HepG2 (cell line): ENCODE results near the gene RGS7. TPM values are rescaled to one million over a fixed set of nuclear protein-coding genes. Genes with fewer than 3 reads are reported as not detected.

Experiments
- ATAC-seq: fragments of 200-7000 bp; cut with Tn5 transposase; 3 replicates; pipeline ENCODE4 v1.9.1; 2020; ENCODE audit warnings: mild to moderate bottlenecking, moderate library complexity
- BruUV-seq: library from RNA; stranded (reverse); fragments of 400-500 nt; replicated peaks from 2 replicates; lab custom pipeline; 2021; lab: Mats Ljungman, UMichigan
- CTCF ChIA-PET: fragments of 300-600 bp; formaldehyde crosslinking; extraction: SDS; loops from one replicate; lab custom pipeline; 2021; ENCODE audit warnings: low total read pairs, inconsistent platforms, low intra/inter-chr PET ratio; lab: Yijun Ruan, JAX
- POLR2A ChIA-PET: fragments of 350-600 bp; sonication (Branson Sonifier 250); formaldehyde crosslinking; loops from one replicate; lab custom pipeline; 2020; ENCODE audit warnings: antibody characterized with exemption, inconsistent platforms; lab: Yijun Ruan, JAX
- DNase-seq: peaks from one replicate; pipeline ENCODE4 v3.0.0-alpha.2; 2015; ENCODE audit warnings: low spot score
- FAIRE-seq: peaks from 3 replicates; lab custom pipeline; 2011; peaks lifted over from hg19 to GRCh38; lab: Jason Lieb, UNC
- H2AFZ ChIP-seq: one replicate; pipeline ENCODE4 v1.6.1; 2011; ENCODE audit warnings: low read length, inconsistent platforms
- H3K27ac ChIP-seq: fragments of 300-600 bp; 3 replicates; pipeline ENCODE4 v1.8.0; 2011; ENCODE audit warnings: mixed run types, mild to moderate bottlenecking, mixed read lengths, low read length, inconsistent platforms; ENCODE audit not compliant: insufficient read depth; ENCODE audit errors: extremely low read length
- H3K27me3 ChIP-seq, 2 experiments: fragments of 200-600 bp in 1 of 2; 2 replicates in 1 of 2; 3 replicates in 1 of 2; pipeline versions ENCODE4 v1.6.0 to v1.8.0; 2011; ENCODE audit warnings: low read length in 2 of 2, mild to moderate bottlenecking in 2 of 2, moderate library complexity in 2 of 2, inconsistent platforms in 1 of 2; ENCODE audit not compliant: insufficient read depth in 2 of 2, control insufficient read depth in 1 of 2
- H3K36me3 ChIP-seq, 2 experiments: fragments of 200-600 bp in 1 of 2; replicated peaks in 1 of 2; 2 replicates in 1 of 2; 3 replicates in 1 of 2; pipeline versions ENCODE4 v1.5.1 to v1.8.0; 2011; ENCODE audit warnings: low read length in 2 of 2, inconsistent platforms in 1 of 2; ENCODE audit not compliant: insufficient read depth in 2 of 2, control insufficient read depth in 1 of 2
- H3K4me1 ChIP-seq: 2 replicates; pipeline ENCODE4 v1.5.1; 2012; ENCODE audit warnings: low read length, inconsistent platforms; ENCODE audit not compliant: insufficient read depth
- H3K4me2 ChIP-seq: 2 replicates; pipeline ENCODE4 v1.6.0; 2011; ENCODE audit warnings: low read depth, low read length, inconsistent platforms
- H3K4me3 ChIP-seq, 3 experiments: fragments of 200-600 bp in 1 of 3; sonication (generic), shearing (Covaris generic) in 1 of 3; replicated peaks in 1 of 3; 2 replicates each; pipeline ENCODE4 v1.5.1; 2011 to 2016; ENCODE audit warnings: low read length in 3 of 3, inconsistent platforms in 2 of 3, low read depth in 2 of 3, mild to moderate bottlenecking in 2 of 3, control low read depth in 1 of 3, mixed read lengths in 1 of 3; ENCODE audit not compliant: insufficient read depth in 1 of 3
- H3K79me2 ChIP-seq: one replicate; pipeline ENCODE4 v1.6.1; 2011; ENCODE audit warnings: low read length, inconsistent platforms; ENCODE audit not compliant: insufficient read depth
- H3K9ac ChIP-seq: 2 replicates; pipeline ENCODE4 v1.6.0; 2011; ENCODE audit warnings: mild to moderate bottlenecking, low read depth, low read length, inconsistent platforms; ENCODE audit not compliant: insufficient read depth
- H3K9me3 ChIP-seq: 2 replicates; pipeline ENCODE4 v1.5.1; 2012; ENCODE audit warnings: mild to moderate bottlenecking, low read length
- H4K20me1 ChIP-seq: 2 replicates; pipeline ENCODE4 v1.6.0; 2011; ENCODE audit warnings: inconsistent platforms, mild to moderate bottlenecking, low read length, moderate library complexity; ENCODE audit not compliant: insufficient read depth
- AGO2 ChIP-seq: fragments of 200-400 bp; formaldehyde crosslinking; optimal IDR thresholded peaks from 2 replicates; pipeline ENCODE3; 2017; ENCODE audit warnings: mild to moderate bottlenecking, low read depth, low read length, moderate library complexity
- ATF6 ChIP-seq: sonication (generic); formaldehyde crosslinking; conservative IDR thresholded peaks from 2 replicates; pipeline ENCODE4 v1.4.0; 2020; ENCODE audit warnings: missing genetic modification reagents
- BCL6 ChIP-seq: IDR thresholded peaks from 2 replicates; pipeline ENCODE4 v1.6.1; 2016; ENCODE audit warnings: missing genetic modification reagents, missing compliant biosample characterization
- MYPOP ChIP-seq: sonication (generic); formaldehyde crosslinking; IDR thresholded peaks from 2 replicates; pipeline ENCODE4 v1.8.1; 2023; ENCODE audit warnings: mild to moderate bottlenecking, moderate library complexity, missing genetic modification reagents
- REXO4 ChIP-seq: sonication (generic); formaldehyde crosslinking; IDR thresholded peaks from 2 replicates; pipeline ENCODE4 v1.8.0; 2022; ENCODE audit warnings: missing genetic modification reagents, mild to moderate bottlenecking, borderline replicate concordance
- RXRB ChIP-seq: IDR thresholded peaks from 2 replicates; pipeline ENCODE4 v1.6.1; 2016; ENCODE audit warnings: borderline replicate concordance, missing genetic modification reagents, missing compliant biosample characterization
- SMAD9 ChIP-seq: sonication (generic); formaldehyde crosslinking; IDR thresholded peaks from 2 replicates; pipeline ENCODE4 v1.5.1; 2020; ENCODE audit warnings: mild to moderate bottlenecking, missing genetic modification reagents
- ZBTB49 ChIP-seq: sonication (generic); formaldehyde crosslinking; IDR thresholded peaks from 2 replicates; pipeline ENCODE4 v1.4.0; 2020; ENCODE audit warnings: missing genetic modification reagents, borderline replicate concordance
- ZNF276 ChIP-seq: sonication (generic); formaldehyde crosslinking; IDR thresholded peaks from 2 replicates; pipeline ENCODE4 v1.4.0; 2020; ENCODE audit warnings: mild to moderate bottlenecking, low read depth, missing genetic modification reagents
- ZNF281 ChIP-seq: sonication (generic); formaldehyde crosslinking; IDR thresholded peaks from 2 replicates; pipeline ENCODE4 v1.4.0; 2020; ENCODE audit warnings: missing genetic modification reagents, borderline replicate concordance
- ZNF292 ChIP-seq: sonication (generic); formaldehyde crosslinking; IDR thresholded peaks from 2 replicates; pipeline ENCODE4 v1.8.1; 2022; ENCODE audit warnings: mild to moderate bottlenecking, low read depth, missing genetic modification reagents, borderline replicate concordance
- ZNF572 ChIP-seq: sonication (generic); formaldehyde crosslinking; IDR thresholded peaks from 2 replicates; pipeline ENCODE4 v1.5.1; 2020; ENCODE audit warnings: mild to moderate bottlenecking, missing genetic modification reagents
- ZNF605 ChIP-seq: sonication (generic); formaldehyde crosslinking; IDR thresholded peaks from 2 replicates; pipeline ENCODE4 v1.8.0; 2022; ENCODE audit warnings: mild to moderate bottlenecking, missing genetic modification reagents
- ZNF746 ChIP-seq: sonication (generic); formaldehyde crosslinking; IDR thresholded peaks from 2 replicates; pipeline ENCODE4 v1.8.0; 2022; ENCODE audit warnings: mild to moderate bottlenecking, missing genetic modification reagents
- whole genome bisulfite sequencing: methylation state at CpG from one replicate; pipeline ENCODE4 v1.1.6; 2017; ENCODE audit warnings: low lambda C conversion rate; 5-methylcytosine and 5-hydroxymethylcytosine counted together
- in situ Hi-C: cut with HindIII; loops from 2 replicates; pipeline ENCODE4 v1.10.0; 2017; ENCODE audit warnings: low pct_unique_long_range_greater_than_20kb; ENCODE audit not compliant: extremely low pct_ligation_motif_present
- intact Hi-C: fragments of 100-400 bp; cut with micrococcal nuclease; formaldehyde crosslinking; loops from one replicate; pipeline ENCODE4 v1.10.0; 2022; ENCODE audit not compliant: unreplicated experiment
- polyA plus RNA-seq, 8 experiments: library from polyadenylated mRNA; depleted of rRNA in 3 of 8; stranded (reverse) in 7 of 8; unstranded in 1 of 8; fragments of >200 nt; fragmentation: Illumina TruSeq in 4 of 8; extraction: Trizol in 4 of 8; gene quantifications; 2 replicates each; pipeline versions ENCODE4 v1.2.1 to v1.2.3, GENCODE V29; 2011 to 2016; ENCODE audit warnings: low read depth in 4 of 8, missing spikeins in 1 of 8, mixed read lengths in 1 of 8; ENCODE audit not compliant: insufficient read depth in 1 of 8
- total RNA-seq, 5 experiments: library from RNA; depleted of rRNA; stranded (reverse); fragments of >200 nt; fragmentation: Illumina TruSeq; extraction: Trizol; gene quantifications; 2 replicates each; pipeline ENCODE4 v1.2.3, GENCODE V29; 2016; ENCODE audit warnings: low read depth in 1 of 5

Gene RGS7
- total and polyA plus RNA-seq, 2 of the 13 experiments (the other 11 are each of a cell fraction or from before 2014, with no cell fraction given) = not detected

- Histone ChIP-seq H4K20me1 (no peaks in the 10 kb centered on the region), H2AFZ (no peak overlapping the region), H3K4me2 (no peak overlapping the region), H3K27ac (no peak overlapping the region), H3K9me3 (no peaks in the 10 kb centered on the region), H3K4me1 (no peaks in the 10 kb centered on the region), H3K79me2 (no peaks in the 10 kb centered on the region), H3K36me3 (no peaks in the 10 kb centered on the region), H3K27me3 (no peaks in the 10 kb centered on the region), H3K9ac (no peak overlapping the region), H3K4me3 (no peak overlapping the region)
- intact Hi-C loops = no loop called here
- BruUV-seq = no TSS peak
- DNase-seq (no peak), FAIRE-seq (no peak), ATAC-seq (no peak)
- ChIA-PET POLR2A (no interaction called here), CTCF (no interaction called here)
- WGBS = 0% methylated on average over 2 of the region's 2 CpGs
- in situ Hi-C loops = no loop called here
- TF ChIP-seq BCL6 (CRISPR knock-in tag) (no peak), ZNF572 (no peak), MYPOP (CRISPR knock-in tag) (no peak), ZNF276 (CRISPR knock-in tag) (no peak), ZNF292 (no peak), ZBTB49 (CRISPR knock-in tag) (no peak), SMAD9 (no peak), AGO2 (no peak), ZNF605 (CRISPR knock-in tag) (no peak), ZNF746 (CRISPR knock-in tag) (no peak), REXO4 (CRISPR knock-in tag) (no peak), ZNF281 (CRISPR knock-in tag) (no peak), ATF6 (CRISPR knock-in tag) (no peak), RXRB (CRISPR knock-in tag) (no peak)
These were observed 540.5 kb downstream of the RGS7 start for GRCh38 chr1:240816472-240816871.
